RWPE2 (cell line): Measurements from ENCODE around the gene EDC3.
A peak's percentile ranks its signal among the peaks of the same experiment; 100 is the strongest.

Experiments
- ATAC-seq: fragments of 200-7000 bp; cut with Tn5 transposase; 3 replicates; pipeline ENCODE4 v1.9.1; 2021; ENCODE audit warnings: low read depth
- DNase-seq: peaks from one replicate; pipeline ENCODE4 v3.0.0-alpha.2; 2020; ENCODE audit warnings: low spot score
- H3K27ac ChIP-seq: fragments of 450-650 bp; 2 replicates; pipeline ENCODE4 v1.5.1; 2017; ENCODE audit warnings: mild to moderate bottlenecking; ENCODE audit not compliant: poor library complexity, severe bottlenecking
- H3K27me3 ChIP-seq: fragments of 250-450 bp; sonication (Bioruptor Pico); 2 replicates; pipeline ENCODE4 v1.5.1; 2021; ENCODE audit warnings: mild to moderate bottlenecking, moderate library complexity; ENCODE audit not compliant: insufficient read depth, poor library complexity, severe bottlenecking
- H3K36me3 ChIP-seq: fragments of 250-450 bp; sonication (Bioruptor Pico); 2 replicates; pipeline ENCODE4 v1.5.1; 2020; ENCODE audit warnings: low read depth, mild to moderate bottlenecking, moderate library complexity
- H3K4me1 ChIP-seq: fragments of 250-450 bp; sonication (Bioruptor Pico); 2 replicates; pipeline ENCODE4 v1.5.1; 2021; ENCODE audit warnings: mild to moderate bottlenecking, moderate library complexity; ENCODE audit not compliant: insufficient read depth, poor library complexity, severe bottlenecking
- H3K4me3 ChIP-seq: fragments of 250-450 bp; sonication (Bioruptor Pico); 2 replicates; pipeline ENCODE4 v1.5.1; 2021; ENCODE audit warnings: mild to moderate bottlenecking, moderate library complexity; ENCODE audit not compliant: severe bottlenecking
- H3K9me3 ChIP-seq: fragments of 250-450 bp; sonication (Bioruptor Pico); 2 replicates; pipeline ENCODE4 v1.5.1; 2021; ENCODE audit warnings: mild to moderate bottlenecking, moderate library complexity; ENCODE audit not compliant: severe bottlenecking
- TF ChIP-seq, protein P1 (sequence below): fragments of 450-650 bp; IDR thresholded peaks from one replicate; pipeline ENCODE4 v1.5.1; 2017; ENCODE audit warnings: mild to moderate bottlenecking, moderate library complexity; ENCODE audit not compliant: poor library complexity, severe bottlenecking

The EDC3 gene

DNA sequence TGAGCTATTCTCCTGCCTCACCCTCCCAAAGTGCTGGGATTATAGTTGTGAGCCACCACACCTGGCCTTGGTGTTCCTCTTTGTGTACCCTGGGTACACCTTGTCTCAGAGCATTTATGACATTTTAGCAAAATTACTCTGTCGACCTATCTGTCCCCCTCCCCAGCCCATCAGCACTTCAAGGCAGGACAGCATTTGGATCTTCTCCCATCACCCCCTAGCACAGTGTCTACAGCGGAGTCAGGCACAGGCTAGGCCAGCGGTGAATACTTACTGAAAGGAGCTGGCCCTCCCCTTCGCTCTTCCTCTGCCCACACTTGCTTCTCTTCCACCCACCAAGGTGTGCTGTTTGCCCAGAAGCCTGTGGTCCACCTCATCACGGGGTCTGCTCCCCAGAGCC lies 100.6 kb downstream of the EDC3 start:
- no peak overlapping the region for H3K27ac ChIP-seq
- TF ChIP-seq, protein P1, sequence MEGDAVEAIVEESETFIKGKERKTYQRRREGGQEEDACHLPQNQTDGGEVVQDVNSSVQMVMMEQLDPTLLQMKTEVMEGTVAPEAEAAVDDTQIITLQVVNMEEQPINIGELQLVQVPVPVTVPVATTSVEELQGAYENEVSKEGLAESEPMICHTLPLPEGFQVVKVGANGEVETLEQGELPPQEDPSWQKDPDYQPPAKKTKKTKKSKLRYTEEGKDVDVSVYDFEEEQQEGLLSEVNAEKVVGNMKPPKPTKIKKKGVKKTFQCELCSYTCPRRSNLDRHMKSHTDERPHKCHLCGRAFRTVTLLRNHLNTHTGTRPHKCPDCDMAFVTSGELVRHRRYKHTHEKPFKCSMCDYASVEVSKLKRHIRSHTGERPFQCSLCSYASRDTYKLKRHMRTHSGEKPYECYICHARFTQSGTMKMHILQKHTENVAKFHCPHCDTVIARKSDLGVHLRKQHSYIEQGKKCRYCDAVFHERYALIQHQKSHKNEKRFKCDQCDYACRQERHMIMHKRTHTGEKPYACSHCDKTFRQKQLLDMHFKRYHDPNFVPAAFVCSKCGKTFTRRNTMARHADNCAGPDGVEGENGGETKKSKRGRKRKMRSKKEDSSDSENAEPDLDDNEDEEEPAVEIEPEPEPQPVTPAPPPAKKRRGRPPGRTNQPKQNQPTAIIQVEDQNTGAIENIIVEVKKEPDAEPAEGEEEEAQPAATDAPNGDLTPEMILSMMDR = no peak

DNA sequence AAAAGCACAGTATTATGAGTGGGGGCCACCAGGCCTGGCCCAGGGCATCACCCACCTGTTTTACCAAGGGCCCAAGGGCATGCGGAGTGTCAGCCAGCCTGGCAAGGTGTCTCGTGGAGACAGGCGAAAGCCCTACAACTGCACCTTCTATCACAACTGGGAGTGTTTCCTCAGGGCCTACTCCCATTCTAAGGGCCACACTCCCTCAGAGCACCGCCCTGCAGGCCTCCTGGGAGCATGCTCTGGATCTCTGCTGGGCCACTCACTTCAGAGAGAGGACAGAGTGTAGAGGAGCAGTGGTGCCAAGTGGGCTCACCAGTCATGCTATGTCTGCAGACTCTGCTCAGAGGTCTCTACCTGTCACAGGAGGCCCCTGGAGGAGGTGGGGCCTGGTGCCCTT lies 101.4 kb downstream of the EDC3 start:
- peaks cover 51% of the 10 kb centered on the region for H3K36me3 ChIP-seq
- no peaks in the 10 kb centered on the region for H3K27me3 ChIP-seq
- no peaks in the 10 kb centered on the region for H3K9me3 ChIP-seq
- DNase-seq (no peak), ATAC-seq (no peak)
- H3K4me1 ChIP-seq = peaks cover 10% of the 10 kb centered on the region
- H3K4me3 ChIP-seq = no peak overlapping the region
- TF ChIP-seq, protein P1 = no peak
- no peak overlapping the region for H3K27ac ChIP-seq

More for the DNA sequence above, 100.6 kb downstream of the EDC3 start:
- no peak for ATAC-seq
- no peak for DNase-seq
- Histone ChIP-seq H3K4me1 (peaks cover 9% of the 10 kb centered on the region), H3K36me3 (peaks cover 43% of the 10 kb centered on the region), H3K9me3 (no peaks in the 10 kb centered on the region), H3K27me3 (no peaks in the 10 kb centered on the region), H3K4me3 (no peak overlapping the region)

DNA sequence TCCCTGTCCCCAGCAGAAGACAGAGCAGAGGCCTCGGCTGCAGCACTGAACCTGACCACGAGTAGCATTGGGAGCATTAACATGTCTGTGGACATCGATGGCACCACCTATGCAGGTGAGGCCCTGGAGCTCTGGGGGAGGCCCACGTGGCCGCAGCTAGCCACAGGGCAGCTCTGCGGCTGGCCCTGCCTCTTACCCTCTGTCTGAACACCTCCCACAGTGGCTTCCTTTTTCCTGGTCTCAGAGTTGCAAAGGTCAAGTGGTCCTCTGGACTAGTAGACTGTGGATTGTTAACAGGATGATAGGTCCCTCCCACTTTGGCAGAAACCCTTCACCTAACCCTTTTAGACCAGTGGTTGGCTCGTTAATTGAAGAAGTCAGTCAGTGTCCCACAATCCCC lies 102.7 kb downstream of the EDC3 start:
- Histone ChIP-seq H3K27me3 (no peaks in the 10 kb centered on the region), H3K4me3 (no peak overlapping the region), H3K36me3 (peaks cover 55% of the 10 kb centered on the region), H3K9me3 (no peaks in the 10 kb centered on the region), H3K4me1 (peaks cover 16% of the 10 kb centered on the region), H3K27ac (no peak overlapping the region)
- DNase-seq (no peak), ATAC-seq (no peak)
- TF ChIP-seq, protein P1 = no peak

DNA sequence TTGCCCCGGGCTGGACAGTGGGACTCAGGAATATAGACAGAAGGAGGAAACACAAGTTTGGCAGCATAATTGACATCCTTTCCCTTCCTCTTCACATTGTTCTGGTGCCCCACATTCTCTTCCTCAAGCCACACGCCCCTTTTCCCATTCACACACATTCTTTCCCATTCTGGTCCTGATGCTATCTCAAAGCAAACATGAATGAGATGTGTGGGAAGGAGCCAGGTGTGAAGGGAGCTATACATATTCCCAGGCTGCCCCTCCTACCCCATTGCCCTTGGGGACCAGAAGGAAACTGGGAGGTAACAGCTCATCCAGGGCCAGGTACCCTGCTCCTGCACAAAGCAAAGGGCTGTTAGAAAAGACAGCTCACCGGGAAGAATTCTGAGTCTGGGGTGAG lies 103.6 kb downstream of the EDC3 start:
- TF ChIP-seq, protein P1 = no peak
- ATAC-seq (no peak), DNase-seq (no peak)
- Histone ChIP-seq H3K4me3 (no peak overlapping the region), H3K36me3 (peaks cover 55% of the 10 kb centered on the region), H3K9me3 (no peaks in the 10 kb centered on the region), H3K4me1 (peaks cover 15% of the 10 kb centered on the region), H3K27me3 (no peaks in the 10 kb centered on the region), H3K27ac (no peak overlapping the region)

DNA sequence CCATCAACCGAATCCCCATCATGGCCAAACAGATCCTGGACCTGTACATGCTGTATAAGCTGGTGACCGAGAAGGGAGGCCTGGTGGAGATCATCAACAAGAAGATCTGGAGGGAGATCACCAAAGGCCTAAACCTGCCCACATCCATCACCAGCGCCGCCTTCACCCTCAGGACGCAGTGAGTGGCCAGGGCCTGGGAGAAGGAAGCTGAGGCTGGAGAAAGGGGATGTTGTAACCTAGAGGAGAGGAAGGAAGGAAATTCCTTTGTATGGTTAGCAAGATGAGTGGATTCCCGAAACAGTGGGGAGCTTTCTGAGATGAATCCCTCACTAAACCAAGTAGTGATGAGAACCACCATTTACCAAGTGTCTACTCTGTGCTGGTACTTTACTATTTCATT lies 106.0 kb downstream of the EDC3 start:
- TF ChIP-seq, protein P1 = no peak
- ATAC-seq (no peak), DNase-seq (no peak)
- peaks cover 15% of the 10 kb centered on the region for H3K4me1 ChIP-seq
- H3K27me3 ChIP-seq = no peaks in the 10 kb centered on the region
- no peak overlapping the region for H3K4me3 ChIP-seq
- no peaks in the 10 kb centered on the region for H3K9me3 ChIP-seq
- peaks cover 64% of the 10 kb centered on the region for H3K36me3 ChIP-seq
- peak overlapping the region; percentile 89 for H3K27ac ChIP-seq
